Activated T-cell treated with anti-CD3 and anti-CD28 coated beads, Interleukin-2, amount 50 U/mL, for 48 hours (primary cell): Measurements from ENCODE around the gene ABHD5.
"Not testable (repeated sequence)": the region's sequence is repeated elsewhere in the genome, so short reads cannot be mapped to it uniquely, and the experiment has no call there.

ENCODE experiments used
- DNase-seq, 2 experiments: peaks; one replicate each; pipeline ENCODE4 v3.0.0-alpha.2; 2020

The ABHD5 gene

GRCh38 chr3:43690400-43691119, at the start of gene ABHD5:
Gene ABHD5 (plus strand): TSS chr3:43690938. CDS start chr3:43690993, 55 bp downstream.
- DNase-seq: peak; percentile 92 to 94

DNA sequence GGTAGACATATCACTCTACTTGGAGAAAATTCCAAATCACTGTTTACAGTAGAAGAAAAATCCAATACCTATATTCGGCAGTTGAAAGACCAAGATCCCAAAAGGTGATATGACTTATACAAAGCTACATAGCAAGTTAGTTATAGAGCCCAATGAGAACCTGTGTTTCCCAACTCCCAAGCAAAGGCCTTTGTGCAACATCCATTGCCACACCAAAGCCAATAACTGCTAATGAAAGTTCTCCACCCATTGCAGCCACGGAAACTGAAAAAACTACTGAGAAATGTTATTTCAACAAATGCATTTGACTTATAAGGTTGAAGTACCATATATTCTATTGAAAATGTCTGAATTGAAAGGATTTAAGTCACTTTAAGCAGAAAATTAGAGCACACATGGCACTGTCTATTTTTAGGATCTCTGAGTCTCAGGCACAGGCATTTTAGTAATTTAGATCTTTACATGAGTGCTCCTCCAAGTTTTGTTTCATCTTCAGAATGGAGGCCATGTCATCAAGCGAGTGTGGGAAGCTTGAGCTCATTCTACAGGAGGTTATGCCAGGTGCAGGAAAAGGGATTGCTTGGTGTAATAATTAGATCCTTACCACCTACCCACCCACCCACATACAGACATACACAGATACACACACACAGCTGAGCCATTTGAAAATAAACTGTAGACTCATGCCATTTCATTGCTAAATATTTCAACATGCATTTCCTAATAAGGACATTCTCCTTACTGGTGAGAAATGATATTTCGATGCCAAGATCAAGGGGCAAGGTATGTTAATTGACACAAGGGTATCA, 49.2 kb upstream of the ABHD5 start:
- no peak for DNase-seq

DNA sequence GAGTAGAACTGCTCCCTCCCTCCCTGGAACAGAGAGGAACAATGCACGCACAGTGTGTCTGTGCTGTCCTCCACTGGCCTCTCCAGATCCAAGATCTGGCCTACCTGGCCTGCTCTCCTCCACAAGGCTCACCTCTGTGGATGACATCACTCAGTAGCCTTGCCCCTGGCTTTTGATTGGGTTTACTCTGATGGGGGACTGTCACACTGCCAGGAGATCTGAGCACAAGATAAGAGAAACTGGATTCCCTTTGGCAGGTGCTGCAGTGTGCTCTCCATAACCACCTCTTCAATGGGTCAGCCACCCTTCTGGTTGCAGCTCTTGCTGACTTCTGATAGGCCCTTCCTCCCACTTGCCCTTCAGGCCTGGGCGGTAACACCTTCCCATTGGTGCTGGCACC, 46.3 kb upstream of the ABHD5 start:
- no peak for DNase-seq

GRCh38 chr3:43647331-43648166, 43.2 kb upstream of the ABHD5 start:
- no peak for DNase-seq

DNA sequence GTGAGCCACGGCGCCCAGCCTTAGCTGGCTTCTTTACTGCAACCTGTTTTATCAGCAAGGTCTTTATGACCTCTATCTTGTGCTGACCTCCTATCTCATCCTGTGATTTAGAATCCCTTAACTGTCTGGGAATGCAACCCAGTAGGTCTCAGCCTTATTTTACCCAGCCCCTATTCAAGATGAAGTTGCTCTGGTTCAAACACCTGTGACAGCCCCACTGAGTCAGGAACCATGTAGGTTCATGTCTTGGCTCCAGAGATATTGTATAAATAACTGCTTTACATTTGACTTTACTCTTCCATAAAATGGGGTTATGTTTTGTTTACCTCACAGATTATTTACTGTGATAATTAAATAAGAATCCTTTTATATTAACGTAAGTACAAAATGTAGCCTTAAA, 41.8 kb upstream of the ABHD5 start:
- no peak for DNase-seq

DNA sequence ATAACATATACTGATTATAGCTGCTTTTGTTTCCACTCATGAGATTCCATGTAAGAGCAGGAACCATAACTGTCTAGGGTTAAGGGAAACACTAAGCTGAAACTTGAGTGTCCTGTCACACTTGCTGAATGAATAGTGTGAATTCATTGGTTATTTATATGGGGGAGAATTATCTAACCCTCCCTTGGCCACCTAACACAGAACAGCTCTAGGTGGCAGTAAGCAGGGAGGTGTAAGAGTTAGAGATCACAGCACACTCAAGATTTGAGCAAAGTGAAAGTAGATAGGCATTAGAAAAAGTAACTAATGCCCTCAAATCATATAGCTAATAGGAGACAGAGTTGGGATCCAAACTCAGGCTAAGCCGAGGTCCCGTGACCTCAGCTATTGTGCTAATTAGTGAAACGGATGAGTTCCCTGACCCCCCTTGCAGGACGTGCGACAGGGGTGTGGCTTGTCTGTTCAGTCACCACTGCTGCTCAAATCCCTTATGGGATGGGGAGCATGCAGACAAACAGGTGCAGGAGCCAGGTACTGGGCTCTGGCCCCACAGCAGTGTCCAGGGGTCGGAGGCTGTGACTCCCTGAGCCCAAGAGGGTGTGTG, 41.3 kb upstream of the ABHD5 start:
- DNase-seq: no peak

DNA sequence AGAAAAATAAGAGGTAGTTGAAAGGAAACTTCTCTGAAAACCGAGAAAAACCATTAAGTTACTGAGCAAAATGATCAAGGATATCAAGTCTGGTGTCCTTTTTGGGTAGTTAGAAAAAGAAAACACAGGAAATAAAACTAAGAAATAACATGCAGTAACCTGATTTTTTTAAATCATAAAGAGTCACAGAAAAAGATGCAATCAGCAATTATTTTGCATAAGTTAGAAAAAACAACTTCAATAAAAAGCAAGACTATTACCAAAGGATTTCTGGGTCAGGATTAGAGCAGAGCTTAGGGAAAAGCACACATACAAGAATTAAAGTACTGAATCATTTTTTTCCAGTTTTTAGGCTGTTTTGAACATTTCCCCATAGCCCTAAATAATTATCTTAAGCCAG, 40.4 kb upstream of the ABHD5 start:
- no peak for DNase-seq

DNA sequence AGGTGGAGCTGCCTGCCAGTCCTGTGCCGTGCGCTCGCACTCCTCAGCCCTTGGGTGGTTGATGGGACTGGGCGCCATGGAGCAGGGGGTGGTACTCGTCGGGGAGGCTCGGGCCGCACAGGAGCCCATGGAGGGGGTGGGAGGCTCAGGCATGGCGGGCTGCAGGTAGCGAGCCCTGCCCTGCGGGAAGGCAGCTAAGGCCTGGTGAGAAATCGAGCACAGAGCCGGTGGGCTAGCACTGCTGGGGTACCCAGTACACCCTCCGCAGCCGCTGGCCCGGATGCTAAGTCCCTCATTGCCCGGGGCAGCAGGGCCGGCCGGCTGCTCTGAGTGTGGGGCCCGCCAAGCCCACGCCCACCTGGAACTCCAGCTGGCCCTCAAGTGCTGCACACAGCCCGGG, 34.3 kb upstream of the ABHD5 start:
- DNase-seq: not testable (repeated sequence)

DNA sequence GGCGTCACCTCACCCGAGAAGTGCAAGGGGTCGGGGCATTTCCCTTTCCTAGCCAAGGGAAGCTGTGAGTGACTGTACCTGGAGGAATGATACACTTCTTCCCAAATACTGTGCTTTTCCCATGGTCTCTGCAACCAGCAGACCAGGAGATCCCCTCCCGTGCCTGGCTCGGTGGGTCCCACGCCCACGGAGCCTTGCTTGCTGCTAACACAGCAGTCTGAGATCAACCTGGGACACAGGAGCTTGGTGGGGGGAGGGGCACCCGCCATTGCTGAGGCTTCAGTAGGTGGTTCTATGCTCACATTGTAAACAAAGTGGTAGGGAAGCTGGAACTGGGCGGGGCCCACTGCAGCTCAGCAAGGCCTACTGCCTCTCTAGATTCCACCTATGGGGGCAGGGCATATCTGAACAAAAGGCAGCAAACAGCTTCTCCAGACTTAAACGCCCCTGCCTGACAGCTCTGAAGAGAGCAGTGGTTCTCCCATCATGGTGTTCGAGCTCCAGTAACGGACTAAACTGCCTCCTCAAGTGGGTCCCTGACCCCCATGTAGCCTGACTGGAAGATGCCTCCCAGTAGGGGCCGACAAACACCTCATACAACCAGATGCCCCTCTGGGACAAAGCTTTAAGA, 31.4 kb upstream of the ABHD5 start:
- DNase-seq: no peak

- DNase-seq: not testable (repeated sequence)
These were observed 29.4 kb upstream of the ABHD5 start for GRCh38 chr3:43661376-43661775.

DNA sequence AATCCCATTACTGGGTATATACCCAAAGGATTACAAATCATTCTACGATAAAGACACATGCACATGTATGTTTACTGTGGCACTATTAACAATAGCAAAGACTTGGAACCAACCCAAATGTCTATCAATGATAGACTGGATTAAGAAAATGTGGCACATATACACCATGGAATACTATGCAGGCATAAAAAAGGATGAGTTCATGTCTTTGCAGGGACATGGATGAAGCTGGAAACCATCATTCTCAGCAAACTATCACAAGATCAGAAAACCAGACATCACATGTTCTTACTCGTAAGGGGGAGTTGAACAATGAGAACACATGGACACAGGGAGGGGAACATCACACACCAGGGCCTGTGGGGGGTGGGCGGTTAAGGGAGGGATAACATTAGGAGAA, 25.7 kb upstream of the ABHD5 start:
- DNase-seq: not testable (repeated sequence)

DNA sequence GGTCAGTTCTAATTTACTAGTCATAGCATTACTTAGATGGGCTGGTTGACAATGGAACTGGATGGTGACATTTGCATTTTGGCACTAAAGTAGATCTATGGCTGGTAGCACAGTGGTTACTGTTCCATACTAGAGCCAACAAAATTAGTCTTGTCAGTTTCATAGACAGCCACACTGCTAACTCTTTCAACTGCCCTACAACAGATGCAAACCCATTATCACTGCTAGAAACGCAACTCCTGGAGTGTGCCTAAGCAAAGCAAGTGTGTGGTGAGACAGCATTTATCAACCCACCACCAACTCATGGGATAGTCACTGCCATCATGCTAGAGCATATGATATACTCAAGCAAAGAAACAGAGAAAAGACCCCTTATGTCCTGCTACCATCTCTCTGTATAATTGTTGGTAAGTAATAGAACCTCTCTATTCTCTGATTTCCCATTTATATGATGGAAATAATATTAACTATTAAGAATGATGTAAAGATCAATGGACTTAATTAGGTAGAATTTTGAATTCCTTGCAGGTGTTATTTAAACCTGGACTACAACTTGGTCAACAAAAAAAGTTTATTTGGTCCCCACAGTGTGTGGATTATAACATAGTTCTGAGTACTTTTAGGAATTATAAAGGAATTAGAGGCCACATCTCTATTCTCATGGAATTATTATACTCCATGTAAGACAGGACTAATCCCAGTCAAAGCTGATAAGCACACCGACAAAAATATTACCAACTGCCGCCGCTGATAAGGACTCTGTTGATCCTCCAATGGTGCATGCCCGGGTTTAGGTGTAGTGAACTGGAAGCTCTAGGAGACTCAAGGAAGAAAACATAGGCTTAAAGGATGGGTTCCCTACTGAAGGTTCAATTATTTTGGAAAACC, 19.9 kb upstream of the ABHD5 start:
- no peak for DNase-seq

DNA sequence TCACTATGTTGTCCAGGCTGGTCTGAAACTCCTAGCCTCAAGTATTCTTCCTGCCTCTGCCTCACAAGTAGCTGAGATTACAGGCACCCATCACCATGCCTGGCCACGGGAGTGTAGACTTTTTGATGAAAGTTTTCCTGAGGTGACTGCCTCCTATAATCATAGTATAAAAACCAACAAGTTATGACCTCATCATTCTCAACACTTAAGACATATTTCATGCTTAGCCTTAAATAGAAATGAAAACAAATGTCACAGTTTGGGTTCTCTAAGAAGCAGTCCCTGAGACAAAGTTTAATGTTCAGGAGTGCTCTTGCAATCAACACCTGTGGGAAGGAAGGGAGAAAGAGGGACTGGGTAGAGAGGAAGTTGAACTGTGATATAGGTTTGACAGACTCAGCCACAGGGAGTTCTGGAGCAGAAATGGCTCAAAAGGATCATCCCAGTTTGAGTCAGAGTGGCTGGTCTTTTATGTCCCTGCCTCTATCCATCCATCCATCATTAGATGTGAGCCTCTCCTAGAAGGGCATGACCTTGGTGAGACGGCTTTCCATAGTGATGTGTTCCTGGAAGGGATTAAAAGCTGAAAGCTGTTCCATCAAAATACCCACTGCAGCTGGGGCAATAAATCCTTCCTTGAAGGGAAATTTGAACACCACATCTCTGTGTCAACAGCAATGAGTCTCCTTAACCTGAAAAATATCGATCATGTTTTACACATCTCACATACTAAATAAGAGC, 16.2 kb upstream of the ABHD5 start:
- no peak for DNase-seq

DNA sequence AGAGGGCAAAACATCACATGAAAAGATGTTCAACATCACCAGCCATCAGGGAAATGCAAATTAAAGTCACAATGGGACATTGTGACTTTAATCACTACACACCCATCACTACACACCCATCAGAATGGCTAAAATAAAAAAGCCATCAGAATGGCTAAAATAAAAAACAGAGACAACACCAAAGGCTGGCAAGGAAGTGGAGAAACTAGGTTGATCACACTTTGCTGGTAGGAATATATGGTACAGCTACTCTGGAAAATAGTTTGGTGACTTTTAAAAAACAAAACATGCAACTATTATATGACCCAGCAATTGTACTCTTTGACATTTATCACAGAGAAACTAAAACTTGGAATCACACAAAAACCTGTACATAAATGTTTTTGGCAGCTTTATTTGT, 15.1 kb upstream of the ABHD5 start:
- DNase-seq: no peak

DNA sequence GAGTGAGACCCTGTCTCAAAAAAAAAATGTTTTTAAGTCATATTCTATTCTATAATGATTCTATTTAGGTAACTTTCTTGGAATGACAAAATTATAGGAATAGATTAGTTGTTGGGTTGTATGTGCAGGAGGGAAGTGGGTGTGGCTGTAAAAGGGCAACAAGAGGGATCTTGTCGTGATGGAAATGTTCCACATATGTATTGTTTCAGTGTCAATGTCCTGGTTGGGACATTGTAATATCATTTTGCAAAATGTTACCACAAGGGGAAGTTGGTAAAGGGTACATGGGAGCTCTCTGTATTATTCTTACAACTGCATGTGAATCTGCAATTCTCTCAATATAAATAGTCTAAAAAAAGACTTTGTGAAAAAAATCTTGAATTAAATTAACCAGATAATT, 14.3 kb upstream of the ABHD5 start:
- DNase-seq: no peak

- DNase-seq: not testable (repeated sequence)
These were observed 12.4 kb upstream of the ABHD5 start for GRCh38 chr3:43678375-43678774.

DNA sequence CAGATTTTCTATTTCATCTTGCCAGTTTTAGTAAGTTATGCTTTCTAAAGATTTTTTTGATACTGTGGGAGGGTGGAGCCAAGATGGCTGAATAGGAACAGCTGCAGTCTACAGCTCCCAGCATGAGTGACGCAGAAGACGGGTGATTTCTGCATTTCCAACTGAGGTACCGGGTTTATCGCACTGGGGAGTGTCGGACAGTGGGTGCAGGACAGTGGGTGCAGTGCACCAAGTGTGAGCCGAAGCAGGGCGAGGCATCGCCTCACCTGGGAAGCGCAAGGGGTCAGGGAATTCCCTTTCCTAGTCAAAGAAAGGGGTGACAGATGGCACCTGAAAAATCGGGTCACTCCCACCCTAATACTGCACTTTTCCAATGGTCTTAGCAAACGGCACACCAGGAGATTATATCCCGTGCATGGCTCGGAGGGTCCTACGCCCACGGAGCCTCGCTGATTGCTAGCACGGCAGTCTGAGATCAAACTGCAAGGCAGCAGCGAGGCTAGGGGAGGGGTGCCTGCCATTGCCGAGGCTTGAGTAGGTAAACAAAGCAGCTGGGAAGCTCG, 11.8 kb upstream of the ABHD5 start:
- not testable (repeated sequence) for DNase-seq

DNA sequence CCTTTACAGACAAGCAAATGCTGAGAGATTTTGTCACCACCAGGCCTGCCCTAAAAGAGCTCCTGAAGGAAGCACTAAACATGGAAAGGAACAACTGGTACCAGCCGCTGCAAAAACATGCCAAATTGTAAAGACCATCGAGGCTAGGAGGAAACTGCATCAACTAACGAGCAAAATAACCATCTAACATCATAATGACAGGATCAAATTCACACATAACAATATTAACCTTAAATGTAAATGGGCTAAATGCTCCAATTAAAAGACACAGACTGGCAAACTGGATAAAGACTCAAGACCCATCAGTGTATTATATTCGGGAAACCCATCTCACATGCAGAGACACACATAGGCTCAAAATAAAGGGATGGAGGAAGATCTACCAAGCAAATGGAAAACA, 9.9 kb upstream of the ABHD5 start:
- DNase-seq: not testable (repeated sequence)

DNA sequence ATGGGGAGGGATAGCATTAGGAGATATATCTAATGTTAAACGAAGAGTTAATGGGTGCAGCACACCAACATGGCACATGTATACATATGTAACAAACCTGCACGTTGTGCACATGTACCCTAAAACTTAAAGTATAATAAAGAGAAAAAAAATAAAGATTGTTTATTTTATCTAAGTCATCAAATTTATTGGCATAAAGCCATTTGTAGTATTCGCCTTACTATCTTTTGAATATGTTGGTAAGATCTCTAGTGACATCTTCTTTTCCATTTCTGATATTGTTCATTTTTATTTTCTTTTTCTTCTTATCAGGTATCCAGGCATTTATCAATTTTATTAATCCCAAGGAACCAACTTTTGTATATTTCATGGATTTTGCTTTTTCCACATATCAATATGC, 5.8 kb upstream of the ABHD5 start:
- no peak for DNase-seq

DNA sequence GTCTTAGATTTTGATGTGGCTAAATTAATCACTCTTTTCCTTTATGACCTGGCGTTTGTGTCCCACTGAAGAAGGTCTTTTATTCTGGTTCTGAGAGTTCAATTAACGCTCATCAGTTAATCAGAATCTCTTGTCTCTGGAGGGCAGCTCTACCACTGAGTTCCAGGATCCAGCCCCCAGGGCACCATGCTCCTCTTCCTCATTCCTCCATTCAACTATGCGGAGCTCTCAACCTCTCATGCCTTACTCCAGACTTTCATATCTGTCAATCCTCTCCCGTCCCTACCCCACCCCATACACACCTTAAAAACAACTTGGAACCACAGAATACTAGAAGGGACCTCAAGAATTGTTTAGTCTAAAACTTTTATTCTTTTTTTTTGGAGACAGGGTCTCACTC, 4.8 kb upstream of the ABHD5 start:
- no peak for DNase-seq
